Activated CD8-positive, alpha-beta T cell treated with anti-CD3 and anti-CD28 coated beads for 36 hours (primary cell): ENCODE results near the gene GCGR. TPM values are rescaled to one million over a fixed set of nuclear protein-coding genes. Genes with fewer than 3 reads are reported as not detected.

ENCODE experiments used
- ATAC-seq: fragments of 200-7000 bp; cut with Tn5 transposase; one replicate; pipeline ENCODE4 v1.10.0; 2021; ENCODE audit warnings: mild to moderate bottlenecking, moderate library complexity
- CTCF ChIA-PET: fragments of 350-600 bp; sonication (Branson Sonifier 250); formaldehyde crosslinking; loops from one replicate; lab custom pipeline; 2021; ENCODE audit warnings: antibody characterized with exemption; lab: Charles Lee
- POLR2A ChIA-PET: fragments of 350-600 bp; sonication (Branson Sonifier 250); formaldehyde crosslinking; loops from one replicate; lab custom pipeline; 2021; ENCODE audit warnings: antibody characterized with exemption; lab: Charles Lee
- DNase-seq: peaks from one replicate; pipeline ENCODE4 v3.0.0-alpha.2; 2020
- H3K27ac Mint-ChIP-seq: one replicate; pipeline ENCODE4 v1.8.0; 2021; ENCODE audit warnings: mild to moderate bottlenecking, mixed read lengths
- H3K27me3 Mint-ChIP-seq: one replicate; pipeline ENCODE4 v1.8.0; 2021; ENCODE audit warnings: mixed read lengths
- H3K36me3 Mint-ChIP-seq: one replicate; pipeline ENCODE4 v1.8.0; 2021; ENCODE audit warnings: low read depth, mixed read lengths
- H3K4me1 Mint-ChIP-seq: one replicate; pipeline ENCODE4 v1.8.0; 2021; ENCODE audit warnings: low read depth, mixed read lengths
- H3K4me3 Mint-ChIP-seq: one replicate; pipeline ENCODE4 v1.8.0; 2021; ENCODE audit warnings: mild to moderate bottlenecking, moderate library complexity, mixed read lengths
- H3K9me3 Mint-ChIP-seq: one replicate; pipeline ENCODE4 v1.8.0; 2021; ENCODE audit warnings: mixed read lengths
- CTCF ChIP-seq: fragments of 200-600 bp; IDR thresholded peaks from one replicate; pipeline ENCODE4 v1.8.0; 2022; ENCODE audit warnings: antibody characterized with exemption, mild to moderate bottlenecking
- intact Hi-C: fragments of 100-400 bp; cut with micrococcal nuclease; formaldehyde crosslinking; loops from one replicate; pipeline ENCODE4 v1.10.0; 2022
- total RNA-seq, 2 experiments: library from RNA; stranded (reverse); gene quantifications; one replicate each; pipeline ENCODE4 v1.2.3, GENCODE V29; 2021

Gene GCGR
- total RNA-seq, 2 experiments from 2014 or later = not detected

GRCh38 chr17:81824595-81824994 is 20.6 kb downstream of the GCGR start:
- Mint-ChIP-seq H3K4me3 (no peak overlapping the region), H3K36me3 (peaks cover 1% of the 10 kb centered on the region), H3K9me3 (no peaks in the 10 kb centered on the region), H3K27ac (no peak overlapping the region), H3K4me1 (peaks cover 10% of the 10 kb centered on the region), H3K27me3 (no peaks in the 10 kb centered on the region)
- CTCF ChIA-PET = no interaction called here
- POLR2A ChIA-PET = interaction anchor here (0.8 kb wide), 1 partner anchor 9 kb away, joined by 3 read pairs; the partner anchor contains the start of gene MCRIP1
- no peak for TF ChIP-seq CTCF
- DNase-seq (no peak), ATAC-seq (no peak)
- intact Hi-C loops = no loop called here

DNA sequence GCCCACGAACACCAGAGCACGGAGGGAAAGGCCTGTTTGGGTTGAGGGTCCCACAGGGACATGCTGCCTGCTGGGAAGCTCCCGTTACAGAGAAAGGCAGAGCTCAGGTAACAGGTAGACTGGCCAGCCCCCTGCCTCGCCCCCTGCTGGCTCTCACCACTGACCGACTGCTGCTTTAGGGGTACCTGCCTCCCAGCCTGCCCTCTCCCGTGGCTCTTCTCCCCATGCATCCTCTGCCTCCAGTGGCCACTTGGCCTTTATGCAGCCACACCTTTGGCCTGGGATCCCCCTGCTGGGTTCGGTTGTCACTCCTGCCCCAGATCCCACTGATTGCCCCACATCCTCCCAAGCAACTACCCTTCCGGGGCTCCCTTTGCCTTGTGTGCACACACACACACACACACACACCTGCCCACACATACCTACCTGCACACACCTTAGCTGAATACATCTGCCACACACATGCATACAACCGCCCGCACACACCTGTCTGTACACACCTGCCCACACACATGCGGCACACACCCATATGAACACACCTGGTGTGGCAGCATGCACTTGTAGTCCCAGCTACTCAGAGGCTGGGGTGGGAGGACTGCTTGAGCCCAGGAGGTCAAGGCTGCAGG is 22.0 kb downstream of the GCGR start:
- TF ChIP-seq CTCF = no peak
- CTCF ChIA-PET = no interaction called here
- POLR2A ChIA-PET = interaction anchor here (0.6 kb wide), 1 partner anchor 274 kb away, joined by 3 read pairs; no protein-coding TSS in a partner anchor
- peaks cover 1% of the 10 kb centered on the region for H3K36me3 Mint-ChIP-seq
- H3K4me3 Mint-ChIP-seq = no peak overlapping the region
- ATAC-seq = no peak
- H3K27ac Mint-ChIP-seq = no peak overlapping the region
- H3K9me3 Mint-ChIP-seq = no peaks in the 10 kb centered on the region
- DNase-seq = no peak
- peaks cover 18% of the 10 kb centered on the region for H3K4me1 Mint-ChIP-seq
- intact Hi-C loops = no loop called here
- H3K27me3 Mint-ChIP-seq = no peaks in the 10 kb centered on the region

GRCh38 chr17:81828656-81829055 is 24.7 kb downstream of the GCGR start:
- no peak for ATAC-seq

DNA sequence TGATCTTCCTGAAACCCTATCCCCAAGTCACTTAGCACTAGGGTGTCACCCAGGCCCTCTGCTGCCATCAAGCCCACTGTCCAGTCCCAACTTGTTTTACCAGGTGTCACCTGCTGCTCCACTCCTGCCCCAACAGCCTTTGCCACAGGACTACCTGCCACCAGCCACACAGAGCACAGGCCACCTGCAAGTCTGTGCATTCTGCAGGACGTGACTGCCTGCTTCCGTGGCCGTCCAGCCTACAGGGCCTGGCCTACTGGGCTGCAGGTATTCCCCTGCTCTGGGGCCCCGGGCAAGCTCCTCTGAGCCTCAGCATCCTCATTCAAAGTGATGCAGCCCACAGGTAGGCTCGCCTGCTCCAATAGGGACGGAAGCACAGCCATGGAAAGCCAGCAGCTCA is 25.9 kb downstream of the GCGR start:
- POLR2A ChIA-PET = interaction anchor here (0.6 kb wide), 1 partner anchor 57 kb away, joined by 3 read pairs; no protein-coding TSS in a partner anchor
- Mint-ChIP-seq H3K27me3 (no peaks in the 10 kb centered on the region), H3K9me3 (no peaks in the 10 kb centered on the region), H3K4me3 (no peak overlapping the region), H3K27ac (no peak overlapping the region), H3K36me3 (peaks cover 4% of the 10 kb centered on the region), H3K4me1 (peaks cover 28% of the 10 kb centered on the region)
- intact Hi-C loops = no loop called here
- no peak for DNase-seq
- CTCF ChIA-PET = no interaction called here
- ATAC-seq = no peak
- TF ChIP-seq CTCF = no peak

More at GRCh38 chr17:81828656-81829055, 24.7 kb downstream of the GCGR start:
- H3K4me1 Mint-ChIP-seq = peaks cover 28% of the 10 kb centered on the region
- CTCF ChIA-PET = interaction anchor here (1.3 kb wide), 1 partner anchor 11 kb away, joined by 3 read pairs; no protein-coding TSS in a partner anchor
- no peak for DNase-seq
- POLR2A ChIA-PET = interaction anchor here (0.8 to 0.9 kb wide), 3 partner anchors 11 to 88 kb away, joined by 3 read pairs; no protein-coding TSS in a partner anchor
- H3K9me3 Mint-ChIP-seq = no peaks in the 10 kb centered on the region
- no peaks in the 10 kb centered on the region for H3K27me3 Mint-ChIP-seq
- intact Hi-C loops = no loop called here
- peaks cover 4% of the 10 kb centered on the region for H3K36me3 Mint-ChIP-seq
- no peak overlapping the region for H3K27ac Mint-ChIP-seq
- no peak overlapping the region for H3K4me3 Mint-ChIP-seq
- no peak for TF ChIP-seq CTCF

- no peaks in the 10 kb centered on the region for H3K27me3 Mint-ChIP-seq
- intact Hi-C loops = no loop called here
Measured at GRCh38 chr17:81831563-81831956, 27.6 kb downstream of the GCGR start.

More at GRCh38 chr17:81831563-81831956, 27.6 kb downstream of the GCGR start:
- Mint-ChIP-seq H3K9me3 (no peaks in the 10 kb centered on the region), H3K4me3 (peak overlapping the region; percentile 95), H3K36me3 (peaks cover 3% of the 10 kb centered on the region), H3K4me1 (peaks cover 26% of the 10 kb centered on the region), H3K27ac (peak overlapping the region; percentile 95)
- peak; percentile 5 for ATAC-seq
- ChIA-PET POLR2A (interaction anchor here (0.7 to 2.8 kb wide), 5 partner anchors 36 to 1189 kb away, joined by 3 to 14 read pairs (median 3); partner anchors contain the start of gene MRPL12), CTCF (no interaction called here)
- peak; percentile 35 for DNase-seq
- no peak for TF ChIP-seq CTCF
